Suppressor macrophage treated with lipopolysaccharide for 1 hour (primary cell): ENCODE measurements around the gene CCDC85B.

Experiments used
- DNase-seq, 3 donors: peaks; one replicate each; pipeline ENCODE4 v3.0.0-alpha.2; 2020 to 2022

Gene CCDC85B

GRCh38 chr11:65857853-65858680 is 32.4 kb upstream of the CCDC85B start, which contains the start of gene CFL1:
Gene CFL1, minus strand, starts transcription at chr11:65858180. Its CDS starts 81 bp downstream, at chr11:65858099.
- peak; percentile 99 for DNase-seq

DNA sequence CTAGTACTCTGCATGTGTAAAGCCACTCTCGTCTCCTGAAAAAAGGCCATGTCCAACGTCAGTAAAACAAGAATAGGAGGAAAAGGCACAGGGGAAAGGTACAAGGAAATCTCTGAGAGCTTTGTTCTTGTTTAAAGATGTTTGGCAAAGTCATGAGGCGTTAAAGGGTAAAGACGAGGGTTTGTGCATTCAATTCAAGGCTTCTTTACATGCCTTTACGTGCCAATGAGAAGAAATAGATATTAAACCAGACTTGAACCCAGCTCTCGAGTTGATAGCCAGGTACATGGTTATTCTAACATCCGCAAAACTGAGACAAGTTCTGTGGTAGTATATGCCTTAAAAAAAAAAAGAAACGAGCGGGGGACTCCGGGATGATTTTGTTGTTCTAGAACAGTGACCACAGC is 31.8 kb upstream of the CCDC85B start:
- no peak for DNase-seq

DNA sequence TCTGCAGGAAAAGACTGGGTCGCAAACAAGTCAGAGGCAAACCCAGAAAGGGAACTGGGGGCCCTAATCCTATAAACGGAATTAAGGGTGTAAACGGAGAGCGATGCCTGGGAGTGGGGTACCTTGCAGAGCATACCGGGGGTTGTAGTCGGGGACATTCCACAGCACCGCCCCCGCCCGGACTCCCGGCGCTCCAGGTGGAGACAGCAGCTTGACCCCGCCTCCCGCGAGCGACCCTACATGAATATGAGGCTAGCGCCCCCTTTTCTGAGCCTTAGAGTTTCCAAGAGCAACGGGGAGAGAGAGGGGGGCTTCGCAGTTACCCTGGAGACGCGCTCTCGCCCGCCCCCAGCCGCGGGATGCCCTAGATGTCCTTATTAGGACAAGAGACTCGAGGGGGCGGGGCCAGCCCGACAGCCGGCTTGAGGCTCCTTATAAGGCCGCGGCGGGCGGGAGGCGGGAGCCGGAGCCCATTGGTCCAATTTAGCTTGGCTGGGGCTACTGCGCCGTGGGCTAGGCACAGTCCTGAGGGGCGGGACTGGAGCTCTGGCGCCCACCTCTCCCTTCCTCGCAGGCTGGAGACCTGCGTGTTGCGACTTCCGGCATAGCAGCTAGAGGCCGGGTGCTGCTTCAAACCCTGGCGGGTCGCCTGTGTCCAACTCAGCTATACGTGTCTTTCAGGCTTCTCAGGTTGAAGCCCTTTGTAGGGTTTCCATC is 31.2 kb upstream of the CCDC85B start:
- peak; percentile 97 to 99 (median 98) for DNase-seq

GRCh38 chr11:65859812-65860277 is 30.6 kb upstream of the CCDC85B start:
- peak in 1 of 3 donors; percentile 21 for DNase-seq

GRCh38 chr11:65860278-65861164 is 30.0 kb upstream of the CCDC85B start, which contains the start of gene MUS81:
Gene MUS81, plus strand, starts transcription at chr11:65860433. Its CDS starts 321 bp downstream, at chr11:65860754.
- DNase-seq, result peak; percentile 94 to 97 (median 95)

DNA sequence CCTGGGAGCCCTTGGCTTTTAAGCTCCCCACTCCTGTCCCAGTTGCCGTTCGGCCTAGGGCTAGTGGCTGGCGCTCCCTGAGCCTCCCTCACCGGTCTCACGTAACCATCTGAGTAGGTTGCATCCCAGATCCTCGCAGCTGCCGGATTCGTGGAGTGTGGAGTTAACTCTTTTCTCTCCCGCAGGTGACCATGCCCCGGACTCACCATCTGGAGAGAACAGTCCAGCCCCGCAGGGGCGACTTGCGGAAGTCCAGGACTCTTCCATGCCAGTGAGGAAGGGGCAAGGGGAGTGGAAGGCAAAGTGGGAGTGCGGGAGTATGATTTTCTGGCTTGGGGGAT is 29.3 kb upstream of the CCDC85B start:
- no peak for DNase-seq

GRCh38 chr11:65861533-65862183 is 28.8 kb upstream of the CCDC85B start:
- DNase-seq, result no peak

GRCh38 chr11:65862191-65862735 is 28.2 kb upstream of the CCDC85B start:
- no peak for DNase-seq

GRCh38 chr11:65862941-65863888 is 27.3 kb upstream of the CCDC85B start:
- DNase-seq, result no peak

GRCh38 chr11:65863889-65864705 is 26.4 kb upstream of the CCDC85B start:
- DNase-seq, result no peak

DNA sequence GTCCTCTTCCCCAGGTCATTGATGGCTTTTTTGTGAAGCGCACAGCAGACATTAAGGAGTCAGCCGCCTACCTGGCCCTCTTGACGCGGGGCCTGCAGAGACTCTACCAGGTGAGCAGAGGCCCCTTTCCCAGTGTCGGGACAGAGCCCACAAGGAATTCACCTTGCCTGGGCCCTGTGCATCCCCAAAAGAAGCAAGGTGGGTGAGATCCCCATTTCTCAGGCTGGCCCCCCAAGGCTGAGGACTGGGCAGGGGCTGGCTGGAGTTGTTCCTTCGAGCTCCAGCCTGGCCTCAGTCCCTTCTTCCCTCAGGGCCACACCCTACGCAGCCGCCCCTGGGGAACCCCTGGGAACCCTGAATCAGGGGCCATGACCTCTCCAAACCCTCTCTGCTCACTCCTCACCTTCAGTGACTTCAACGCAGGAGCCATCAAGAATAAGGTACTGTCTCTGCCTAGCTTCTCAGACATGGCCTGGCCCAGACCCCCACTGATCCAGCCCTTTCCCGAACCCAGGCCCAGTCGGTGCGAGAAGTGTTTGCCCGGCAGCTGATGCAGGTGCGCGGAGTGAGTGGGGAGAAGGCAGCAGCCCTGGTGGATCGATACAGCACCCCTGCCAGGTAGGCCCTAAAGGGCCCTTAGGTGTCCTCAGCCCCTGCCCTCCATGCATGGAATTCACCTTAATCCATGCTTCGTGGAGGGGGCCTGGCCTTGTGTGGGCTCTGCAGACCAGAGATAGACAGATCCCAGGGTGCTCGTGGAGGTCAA is 25.6 kb upstream of the CCDC85B start:
- no peak for DNase-seq

GRCh38 chr11:65865550-65866172 is 24.8 kb upstream of the CCDC85B start:
- no peak for DNase-seq

GRCh38 chr11:65866509-65867283 is 23.8 kb upstream of the CCDC85B start:
- no peak for DNase-seq

DNA sequence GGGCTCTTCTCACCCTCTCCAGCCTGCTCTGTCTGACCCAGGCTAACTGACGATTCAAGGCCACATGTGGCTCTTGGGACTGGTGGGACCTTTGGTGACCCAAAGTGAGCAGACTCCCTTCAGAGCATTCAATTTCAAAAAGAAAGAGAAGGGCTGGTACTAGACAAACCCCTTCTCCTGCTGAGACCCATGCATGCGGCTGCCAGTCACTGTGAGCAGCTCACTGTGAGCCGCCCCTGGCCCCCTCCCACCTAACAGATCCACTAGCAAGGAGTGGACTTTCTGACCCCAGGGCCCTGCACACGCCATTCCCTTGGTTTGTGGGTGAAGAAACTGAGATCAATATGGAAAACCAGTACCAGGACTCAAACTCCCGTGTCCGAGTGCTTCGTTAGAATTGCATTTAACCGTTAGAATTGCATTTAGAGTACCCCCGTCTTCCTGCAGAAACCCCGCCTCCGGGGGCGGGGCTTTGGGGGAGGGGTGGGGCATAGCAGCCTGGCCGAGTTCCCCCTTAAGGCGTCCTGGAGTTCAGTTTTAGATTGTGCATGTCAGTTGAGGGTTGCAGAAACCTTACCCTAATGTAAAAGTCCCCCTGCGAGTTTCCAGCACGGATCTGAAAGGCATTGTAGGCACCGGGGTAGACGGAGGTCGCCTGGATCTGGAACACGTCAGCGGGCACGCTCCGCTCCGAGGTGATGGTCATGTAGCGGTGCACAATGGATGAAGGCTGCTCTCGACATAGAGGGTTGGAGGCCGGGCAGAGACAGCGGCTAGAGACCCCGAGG is 23.0 kb upstream of the CCDC85B start:
- DNase-seq, result peak in 1 of 3 donors; percentile 52

DNA sequence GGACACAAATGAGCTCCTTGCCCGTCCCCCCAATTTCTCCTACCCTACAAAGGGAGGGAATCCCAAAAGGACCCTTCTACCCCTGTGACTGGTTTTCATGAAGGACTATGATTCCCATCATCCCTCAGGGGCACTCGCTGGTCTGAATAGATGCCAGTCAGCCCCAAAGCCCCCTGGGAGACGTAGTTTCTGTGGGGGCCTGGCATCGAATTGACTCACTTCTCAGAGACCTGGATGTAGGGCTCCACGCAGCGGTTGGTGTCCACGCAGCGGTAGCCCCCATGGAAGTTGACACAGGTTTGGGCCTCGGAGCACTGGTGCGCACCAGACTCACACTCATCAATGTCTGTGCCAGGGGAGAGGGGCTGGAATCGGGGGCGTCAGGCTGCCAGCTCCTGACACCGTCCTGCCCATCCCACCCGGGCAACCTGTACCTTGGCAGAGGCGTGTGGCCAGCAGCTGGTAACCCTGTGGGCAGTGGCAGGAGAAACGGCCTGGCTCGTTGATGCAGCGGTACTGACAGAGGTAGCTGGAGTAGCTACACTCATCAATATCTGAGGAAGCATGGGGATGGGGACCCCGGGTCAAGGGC is 22.3 kb upstream of the CCDC85B start:
- no peak for DNase-seq

DNA sequence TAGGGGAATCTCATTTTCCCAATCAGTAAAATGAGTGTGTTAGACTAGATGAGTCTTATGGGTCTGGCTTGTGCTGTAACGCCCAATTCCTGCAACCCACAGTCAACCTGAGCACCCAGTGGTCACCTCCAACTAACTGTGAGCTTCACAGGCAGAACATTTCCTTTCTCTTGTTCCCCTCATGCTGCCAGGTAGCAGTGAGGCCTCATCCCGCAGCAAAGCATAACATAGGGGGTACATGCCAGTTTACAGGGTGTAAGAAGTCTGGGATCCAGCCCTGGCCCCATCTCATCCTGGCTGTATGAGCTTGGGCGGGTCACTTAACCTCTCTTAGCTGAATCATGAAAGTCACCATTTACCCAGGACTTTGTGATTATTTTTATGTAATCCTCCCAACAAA is 21.6 kb upstream of the CCDC85B start:
- DNase-seq, result no peak
